HUES6 (cell line): ENCODE data around the gene PARD3B.

ENCODE experiments used
- H3K27ac ChIP-seq: 2 replicates; pipeline ENCODE4 v1.7.0; 2013; ENCODE audit warnings: low read depth, mild to moderate bottlenecking, low read length, inconsistent platforms
- H3K27me3 ChIP-seq: 2 replicates; pipeline ENCODE4 v1.6.1; 2013; ENCODE audit warnings: low read length; ENCODE audit not compliant: control insufficient read depth, insufficient read depth
- H3K36me3 ChIP-seq: 2 replicates; pipeline ENCODE4 v1.6.1; 2013; ENCODE audit warnings: low read length; ENCODE audit not compliant: control insufficient read depth, insufficient read depth
- H3K4me1 ChIP-seq: 2 replicates; pipeline ENCODE4 v1.6.1; 2013; ENCODE audit warnings: low read length; ENCODE audit not compliant: control insufficient read depth, insufficient read depth
- H3K4me3 ChIP-seq: 2 replicates; pipeline ENCODE4 v1.5.1; 2013; ENCODE audit warnings: low read depth, low read length
- H3K9ac ChIP-seq: one replicate; pipeline ENCODE4 v1.6.1; 2013; ENCODE audit warnings: mild to moderate bottlenecking, low read length
- H3K9me3 ChIP-seq: 2 replicates; pipeline ENCODE4 v1.6.1; 2013; ENCODE audit warnings: low read depth, low read length; ENCODE audit not compliant: control insufficient read depth, insufficient read depth

The PARD3B gene

DNA sequence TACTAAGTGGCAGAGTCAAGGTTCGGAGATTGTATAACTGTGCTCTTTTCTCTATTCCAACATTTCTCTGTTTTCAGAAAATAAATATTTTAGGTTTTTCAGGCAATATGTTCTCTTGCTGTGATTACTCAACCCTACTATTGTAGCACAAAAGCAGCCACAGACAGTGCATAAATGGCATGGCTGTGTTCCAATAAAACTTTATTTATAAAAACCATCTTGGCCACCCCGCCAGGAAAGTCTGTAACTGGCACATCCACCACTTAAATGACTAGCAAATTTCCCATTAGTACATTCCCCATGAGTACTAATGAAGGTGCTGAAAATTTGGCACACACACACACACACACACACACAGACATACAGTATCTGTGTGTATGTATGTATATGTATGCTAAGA is 30.8 kb upstream of the PARD3B start:
- Histone ChIP-seq H3K27ac (no peak overlapping the region), H3K4me1 (peaks cover 3% of the 10 kb centered on the region; the same call in 1 of the 2 replicates), H3K9ac (no peak overlapping the region)

DNA sequence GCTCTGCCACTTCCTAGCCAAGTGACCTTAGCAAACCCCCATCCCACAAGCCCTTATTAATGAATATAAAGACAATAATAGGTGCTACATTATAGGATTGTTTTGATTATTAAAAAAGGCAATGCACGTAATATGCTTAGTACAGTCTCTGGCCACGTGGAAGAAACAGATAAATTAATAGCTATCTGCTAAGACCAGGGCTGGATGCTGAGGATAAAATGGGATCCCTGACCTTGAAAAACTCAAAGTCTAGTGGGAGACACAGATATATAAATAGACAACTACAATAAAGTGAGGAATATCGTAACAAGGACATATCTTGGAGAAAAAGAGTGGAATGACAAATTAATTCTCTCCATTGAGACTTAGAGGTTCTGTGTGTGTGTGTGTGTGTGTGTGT is 29.9 kb upstream of the PARD3B start:
- Histone ChIP-seq H3K36me3 (no peaks in the 10 kb centered on the region), H3K4me3 (no peak overlapping the region), H3K4me1 (peaks cover 4% of the 10 kb centered on the region; the same call in 1 of the 2 replicates), H3K9ac (no peak overlapping the region), H3K9me3 (0 out of 2 replicates have a peak, but pooled peaks cover 3% of the 10 kb centered on the region), H3K27me3 (no peaks in the 10 kb centered on the region), H3K27ac (no peak overlapping the region)

More for the DNA sequence above, 30.8 kb upstream of the PARD3B start:
- no peak overlapping the region for H3K4me3 ChIP-seq
- 0 out of 2 replicates have a peak, but pooled peaks cover 3% of the 10 kb centered on the region for H3K9me3 ChIP-seq
- no peaks in the 10 kb centered on the region for H3K36me3 ChIP-seq
- H3K27me3 ChIP-seq = no peaks in the 10 kb centered on the region

DNA sequence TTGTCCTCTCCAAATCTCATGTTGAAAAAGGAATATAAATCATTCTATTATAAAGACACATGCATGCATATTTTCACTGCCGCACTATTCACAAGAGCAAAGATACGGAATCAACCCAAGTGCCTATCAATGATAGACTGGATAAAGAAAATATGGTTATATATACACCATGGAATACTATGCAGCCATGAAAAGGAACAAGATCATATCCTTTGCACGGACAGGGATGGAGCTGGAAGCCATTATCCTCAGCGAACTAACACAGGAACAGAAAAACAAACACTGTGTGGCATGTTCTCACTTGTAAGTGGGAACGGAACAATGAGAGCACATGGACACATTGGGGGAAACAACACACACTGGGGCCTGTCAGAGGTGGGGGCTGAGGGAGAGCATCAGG is 28.1 kb upstream of the PARD3B start:
- H3K4me1 ChIP-seq = peaks cover 4% of the 10 kb centered on the region; the same call in 1 of the 2 replicates
- H3K36me3 ChIP-seq = no peaks in the 10 kb centered on the region
- H3K9ac ChIP-seq = no peak overlapping the region
- H3K27ac ChIP-seq = no peak overlapping the region
- H3K4me3 ChIP-seq = no peak overlapping the region
- H3K27me3 ChIP-seq = no peaks in the 10 kb centered on the region
- 0 out of 2 replicates have a peak, but pooled peaks cover 3% of the 10 kb centered on the region for H3K9me3 ChIP-seq

GRCh38 chr2:204529795-204530463 is 15.3 kb upstream of the PARD3B start:
- H3K9ac ChIP-seq = no peak overlapping the region
- H3K9me3 ChIP-seq = no peaks in the 10 kb centered on the region
- H3K27ac ChIP-seq = no peak overlapping the region
- no peak overlapping the region for H3K4me3 ChIP-seq
- H3K27me3 ChIP-seq = no peaks in the 10 kb centered on the region
- no peaks in the 10 kb centered on the region for H3K36me3 ChIP-seq
- no peaks in the 10 kb centered on the region; the same call in 1 of the 2 replicates for H3K4me1 ChIP-seq

- Histone ChIP-seq H3K27ac (no peak overlapping the region), H3K36me3 (no peaks in the 10 kb centered on the region), H3K27me3 (no peaks in the 10 kb centered on the region), H3K9me3 (no peaks in the 10 kb centered on the region), H3K4me1 (no peaks in the 10 kb centered on the region; the same call in 1 of the 2 replicates), H3K4me3 (no peak overlapping the region), H3K9ac (no peak overlapping the region)
These were observed 14.8 kb upstream of the PARD3B start for GRCh38 chr2:204530464-204530805.

GRCh38 chr2:204533629-204534370 is 11.5 kb upstream of the PARD3B start:
- H3K27ac ChIP-seq = no peak overlapping the region
- H3K4me1 ChIP-seq = peaks cover 8% of the 10 kb centered on the region
- H3K9me3 ChIP-seq = no peaks in the 10 kb centered on the region
- no peak overlapping the region for H3K4me3 ChIP-seq
- H3K27me3 ChIP-seq = no peaks in the 10 kb centered on the region
- H3K36me3 ChIP-seq = no peaks in the 10 kb centered on the region
- no peak overlapping the region for H3K9ac ChIP-seq

DNA sequence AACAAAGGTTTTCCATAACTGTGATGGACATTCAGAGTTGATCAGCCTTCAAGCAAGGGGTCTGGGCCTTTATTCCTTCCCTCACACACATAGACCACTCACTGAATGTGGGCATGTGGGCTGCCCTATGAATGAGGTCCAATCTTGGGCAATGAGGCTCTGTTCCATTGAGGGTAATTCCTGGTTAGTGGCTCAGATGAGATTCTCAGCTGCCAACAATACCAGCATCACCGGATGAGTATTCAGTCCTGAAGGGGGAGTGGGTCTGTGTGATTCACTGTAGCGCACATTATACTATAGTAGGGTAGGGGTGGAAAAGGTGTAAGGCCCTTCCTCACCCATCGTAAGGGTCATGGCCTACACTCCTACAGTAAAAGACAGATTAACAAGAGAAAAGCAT is 9.9 kb upstream of the PARD3B start:
- Histone ChIP-seq H3K4me1 (peaks cover 10% of the 10 kb centered on the region), H3K4me3 (no peak overlapping the region), H3K9ac (no peak overlapping the region), H3K27me3 (no peaks in the 10 kb centered on the region), H3K9me3 (no peaks in the 10 kb centered on the region), H3K36me3 (no peaks in the 10 kb centered on the region), H3K27ac (no peak overlapping the region)

GRCh38 chr2:204535764-204536163 is 9.5 kb upstream of the PARD3B start:
- peaks cover 10% of the 10 kb centered on the region for H3K4me1 ChIP-seq
- H3K9me3 ChIP-seq = no peaks in the 10 kb centered on the region
- no peaks in the 10 kb centered on the region for H3K36me3 ChIP-seq
- no peak overlapping the region for H3K9ac ChIP-seq
- no peak overlapping the region for H3K4me3 ChIP-seq
- no peak overlapping the region for H3K27ac ChIP-seq
- H3K27me3 ChIP-seq = no peaks in the 10 kb centered on the region

DNA sequence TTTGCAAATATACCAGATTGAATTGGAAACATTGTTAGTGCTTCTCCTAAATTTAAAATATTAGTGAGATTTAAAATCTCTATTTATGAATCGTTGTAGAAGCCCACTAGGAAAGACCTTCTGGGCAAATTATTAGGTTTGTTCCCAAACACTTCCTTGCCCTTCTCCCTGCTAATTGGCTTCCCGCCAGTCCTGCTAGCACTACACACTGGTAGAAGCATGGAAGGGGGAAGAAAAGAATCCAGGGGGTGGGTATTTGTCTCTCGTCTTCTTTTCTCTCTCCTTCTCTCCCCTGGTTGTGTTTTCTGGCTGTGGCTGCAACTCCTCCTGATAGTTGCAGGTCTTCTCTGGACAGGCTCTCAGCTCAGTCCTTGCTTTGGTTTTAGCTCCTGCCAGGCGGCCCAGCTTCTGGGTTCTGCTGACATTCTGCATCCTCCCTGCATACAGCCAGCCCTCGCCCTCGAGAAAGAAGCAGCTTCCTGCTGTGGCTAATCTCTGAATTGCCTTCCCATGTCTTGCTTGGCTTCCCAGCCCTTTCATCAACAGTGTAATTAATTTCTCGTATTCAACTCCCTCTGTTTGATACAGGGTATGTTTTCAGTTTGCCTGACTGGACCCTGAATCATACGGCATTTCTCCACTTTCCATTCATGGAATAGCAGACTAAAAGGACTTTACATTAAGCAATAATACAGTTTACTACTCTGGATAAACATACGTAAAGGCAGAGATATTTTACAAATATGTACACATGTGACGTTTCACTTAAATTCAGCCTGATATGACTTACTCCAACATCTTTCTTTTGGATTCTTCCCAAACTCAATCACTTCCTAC is 6.9 kb upstream of the PARD3B start:
- Histone ChIP-seq H3K27me3 (peaks cover 7% of the 10 kb centered on the region), H3K36me3 (no peaks in the 10 kb centered on the region), H3K9me3 (no peaks in the 10 kb centered on the region), H3K9ac (no peak overlapping the region), H3K27ac (no peak overlapping the region), H3K4me3 (0 out of 2 replicates have a peak overlapping the region, but pooled peaks have one; percentile 6), H3K4me1 (peaks cover 10% of the 10 kb centered on the region)

GRCh38 chr2:204539019-204539385 is 6.3 kb upstream of the PARD3B start:
- no peaks in the 10 kb centered on the region for H3K36me3 ChIP-seq
- H3K9ac ChIP-seq = no peak overlapping the region
- no peak overlapping the region for H3K27ac ChIP-seq
- no peak overlapping the region for H3K4me3 ChIP-seq
- H3K4me1 ChIP-seq = peaks cover 10% of the 10 kb centered on the region
- no peaks in the 10 kb centered on the region for H3K9me3 ChIP-seq
- H3K27me3 ChIP-seq = peaks cover 13% of the 10 kb centered on the region

GRCh38 chr2:204541637-204542036 is 3.6 kb upstream of the PARD3B start:
- Histone ChIP-seq H3K4me3 (no peak overlapping the region), H3K27ac (no peak overlapping the region), H3K4me1 (peaks cover 24% of the 10 kb centered on the region), H3K27me3 (peaks cover 37% of the 10 kb centered on the region), H3K9ac (no peak overlapping the region), H3K36me3 (no peaks in the 10 kb centered on the region), H3K9me3 (no peaks in the 10 kb centered on the region)
